ENCODE measurements around the gene CAMTA1.

The CAMTA1 gene

DNA sequence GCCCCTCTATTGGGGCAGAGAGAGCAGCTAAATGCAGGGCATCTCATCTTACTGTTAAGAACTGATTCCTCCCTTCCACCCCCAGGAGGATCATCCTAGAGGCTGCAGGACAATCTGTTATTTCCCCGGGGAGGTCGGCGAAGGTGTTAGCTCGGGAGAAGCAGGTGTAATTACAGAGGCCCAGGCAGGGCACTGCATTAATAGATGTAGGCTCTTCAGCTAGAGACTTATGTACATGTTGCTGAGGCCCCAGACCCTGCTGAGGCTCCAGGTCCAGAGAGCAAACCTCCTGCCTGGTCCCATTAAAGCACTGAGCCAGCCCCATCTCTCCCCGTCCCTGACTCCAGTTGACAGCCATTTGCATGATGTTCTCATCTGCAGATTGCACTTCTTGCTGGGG is 665.6 kb downstream of the CAMTA1 start:
- TF ChIP-seq, protein P1, sequence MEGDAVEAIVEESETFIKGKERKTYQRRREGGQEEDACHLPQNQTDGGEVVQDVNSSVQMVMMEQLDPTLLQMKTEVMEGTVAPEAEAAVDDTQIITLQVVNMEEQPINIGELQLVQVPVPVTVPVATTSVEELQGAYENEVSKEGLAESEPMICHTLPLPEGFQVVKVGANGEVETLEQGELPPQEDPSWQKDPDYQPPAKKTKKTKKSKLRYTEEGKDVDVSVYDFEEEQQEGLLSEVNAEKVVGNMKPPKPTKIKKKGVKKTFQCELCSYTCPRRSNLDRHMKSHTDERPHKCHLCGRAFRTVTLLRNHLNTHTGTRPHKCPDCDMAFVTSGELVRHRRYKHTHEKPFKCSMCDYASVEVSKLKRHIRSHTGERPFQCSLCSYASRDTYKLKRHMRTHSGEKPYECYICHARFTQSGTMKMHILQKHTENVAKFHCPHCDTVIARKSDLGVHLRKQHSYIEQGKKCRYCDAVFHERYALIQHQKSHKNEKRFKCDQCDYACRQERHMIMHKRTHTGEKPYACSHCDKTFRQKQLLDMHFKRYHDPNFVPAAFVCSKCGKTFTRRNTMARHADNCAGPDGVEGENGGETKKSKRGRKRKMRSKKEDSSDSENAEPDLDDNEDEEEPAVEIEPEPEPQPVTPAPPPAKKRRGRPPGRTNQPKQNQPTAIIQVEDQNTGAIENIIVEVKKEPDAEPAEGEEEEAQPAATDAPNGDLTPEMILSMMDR (conservative IDR thresholded peaks at IDR 0.05; ENCODE audit: low read length) = no peak
- DNase-seq (ENCODE audit: low read depth) = no peak
- no peak overlapping the region for H3K4me3 ChIP-seq (ENCODE audit: low read length)

DNA sequence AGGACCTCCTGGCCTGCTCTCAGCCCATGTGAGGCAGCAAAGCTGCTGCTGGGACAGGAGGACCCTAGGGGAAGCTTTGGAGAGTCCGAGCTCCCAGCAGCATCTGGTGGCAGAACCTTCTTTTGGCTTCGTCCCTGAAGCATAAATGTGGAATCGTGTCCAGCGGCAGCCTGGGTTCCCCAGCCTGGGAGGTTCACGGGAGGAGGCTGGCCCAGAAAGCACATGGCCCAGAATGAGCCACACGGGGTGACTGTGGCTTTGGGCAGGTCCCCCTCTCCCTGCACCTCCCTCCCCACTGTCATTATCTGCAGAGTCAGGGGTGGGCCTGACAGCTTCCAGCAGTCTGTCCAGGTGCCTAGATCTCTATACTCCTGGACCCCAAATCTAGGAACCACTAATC is 667.8 kb downstream of the CAMTA1 start:
- DNase-seq (ENCODE audit: low read depth) = no peak
- TF ChIP-seq, protein P1 (conservative IDR thresholded peaks at IDR 0.05; ENCODE audit: low read length) = no peak
- no peak overlapping the region for H3K4me3 ChIP-seq (ENCODE audit: low read length)

DNA sequence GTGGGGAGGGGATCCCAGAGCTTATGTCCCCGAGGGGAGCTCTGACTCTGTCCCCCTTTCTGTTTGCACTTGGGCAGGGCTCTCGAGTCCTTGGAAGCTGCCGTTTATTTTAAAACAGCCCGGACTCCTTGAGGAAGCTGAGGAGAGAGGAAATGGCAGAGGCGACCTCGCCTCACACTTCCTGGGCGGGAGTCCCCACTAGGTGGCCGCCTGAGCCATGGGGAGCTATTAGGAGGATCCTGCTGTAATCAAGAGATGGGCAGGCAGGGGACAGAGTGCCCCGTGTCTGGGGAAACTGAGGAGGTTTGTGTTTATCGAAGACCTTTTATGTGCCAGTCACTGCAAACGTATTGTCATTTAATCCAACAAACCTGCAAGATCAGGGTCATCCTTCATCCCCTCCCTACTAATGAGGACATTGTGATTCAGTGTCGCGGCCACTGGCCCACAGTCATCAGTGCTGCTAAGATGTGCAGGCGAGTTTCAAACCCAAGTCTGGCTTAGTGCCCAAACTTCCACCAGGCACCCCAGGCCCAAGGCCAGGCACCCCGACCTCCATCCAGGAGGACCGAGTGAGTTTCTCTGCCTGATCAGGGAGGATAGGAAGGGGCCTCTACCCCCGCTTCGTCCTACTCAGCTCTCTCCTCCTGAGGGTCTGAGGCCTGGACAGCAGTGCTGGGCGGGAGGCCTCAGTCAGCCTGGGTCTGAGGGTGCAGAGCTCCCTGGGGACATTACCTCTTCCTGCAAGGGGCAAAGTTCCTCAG is 669.0 kb downstream of the CAMTA1 start:
- TF ChIP-seq, protein P1 (conservative IDR thresholded peaks at IDR 0.05; ENCODE audit: low read length) = peak; percentile 59
- no peak overlapping the region for H3K4me3 ChIP-seq (ENCODE audit: low read length)
- peak; percentile 16 for DNase-seq (ENCODE audit: low read depth)

DNA sequence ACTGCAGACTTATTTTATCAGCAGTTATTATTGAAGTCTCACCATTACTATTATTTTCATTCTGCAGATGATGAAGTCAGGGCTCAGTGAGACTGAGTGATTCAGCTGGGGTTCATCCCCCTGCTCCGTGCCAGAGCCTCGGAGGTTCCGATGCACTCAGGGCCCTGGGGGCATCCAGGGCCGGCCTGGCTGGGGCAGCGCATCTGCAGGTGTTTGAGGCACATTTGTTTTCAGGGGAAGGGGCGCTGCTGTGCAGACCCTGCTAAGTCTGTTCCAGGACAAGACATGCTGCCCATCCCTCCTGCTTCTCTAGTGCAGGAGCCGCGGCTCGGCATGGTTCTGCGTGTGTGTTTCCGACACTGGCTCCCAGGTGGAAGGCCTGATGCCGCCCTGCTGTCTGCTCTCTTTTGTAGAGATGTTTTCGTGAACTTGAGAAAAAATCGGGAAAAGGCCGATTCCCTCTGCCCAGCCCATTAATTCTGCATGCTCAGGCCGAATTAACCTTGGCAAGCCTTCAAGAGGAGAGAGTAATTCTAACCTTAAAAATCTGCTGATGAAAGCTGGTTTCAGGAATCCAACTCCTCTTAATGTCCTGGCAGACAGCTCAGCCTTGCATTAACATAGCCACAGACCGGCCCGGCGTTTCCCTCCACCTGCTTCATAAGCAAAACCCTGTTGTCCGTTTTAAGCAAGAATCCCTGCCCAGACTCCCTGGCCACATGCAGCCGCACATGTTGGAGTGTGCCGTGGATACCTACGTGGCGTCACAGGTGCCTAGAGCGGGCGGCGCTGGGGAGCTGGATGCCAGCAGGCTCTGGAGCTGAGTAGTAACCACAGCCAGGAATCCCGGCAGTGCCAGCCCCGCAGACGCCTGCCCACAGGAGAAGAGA is 669.9 kb downstream of the CAMTA1 start:
- peak; percentile 40 for DNase-seq (ENCODE audit: low read depth)
- TF ChIP-seq, protein P1 (conservative IDR thresholded peaks at IDR 0.05; ENCODE audit: low read length) = no peak
- H3K4me3 ChIP-seq (ENCODE audit: low read length) = no peak overlapping the region

DNA sequence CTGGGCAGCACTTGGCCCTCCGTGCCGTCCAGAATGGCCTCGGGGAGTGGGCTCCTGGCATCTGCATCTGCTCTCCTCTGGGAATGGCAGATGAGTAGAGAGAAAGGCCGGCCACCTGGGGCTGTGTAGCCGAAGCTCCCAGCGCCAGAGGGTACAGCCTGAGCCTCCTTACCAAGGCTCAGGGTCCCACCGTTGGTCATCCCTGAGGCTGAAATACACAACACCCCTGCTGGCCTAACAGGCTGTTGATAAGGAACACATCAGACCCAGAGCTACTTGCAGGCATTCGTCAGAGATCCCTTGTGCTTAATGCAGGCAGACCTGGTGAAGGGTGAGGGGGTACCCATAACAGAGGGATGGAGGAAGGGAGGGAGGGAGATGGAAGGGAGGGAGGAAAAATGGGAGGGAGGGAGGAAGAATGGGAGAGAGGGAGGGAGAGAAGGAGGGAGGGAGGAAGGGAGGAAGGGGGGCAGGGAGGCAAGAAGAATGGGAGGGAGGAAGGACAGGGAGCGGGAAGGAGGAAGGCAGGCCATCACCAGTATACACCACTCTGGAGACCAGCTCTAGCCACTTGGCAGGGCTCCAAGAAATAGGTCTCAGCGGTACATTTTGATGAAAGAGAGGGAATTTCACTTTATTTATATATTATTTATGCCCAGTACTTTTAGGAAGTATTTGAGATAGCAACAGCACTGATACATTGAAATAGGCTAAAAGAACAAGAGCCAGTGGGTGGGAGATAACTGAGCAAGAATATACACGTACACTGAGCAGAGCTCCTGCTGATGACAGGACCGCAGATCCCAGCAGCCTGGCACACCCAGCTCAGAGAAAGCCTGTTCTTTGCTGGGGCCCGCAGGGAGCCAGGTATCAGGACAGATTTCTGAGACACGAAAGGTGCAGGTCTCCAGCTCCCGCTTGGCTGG is 670.8 kb downstream of the CAMTA1 start:
- no peak for DNase-seq (ENCODE audit: low read depth)
- TF ChIP-seq, protein P1 (conservative IDR thresholded peaks at IDR 0.05; ENCODE audit: low read length) = no peak
- H3K4me3 ChIP-seq (ENCODE audit: low read length) = no peak overlapping the region

DNA sequence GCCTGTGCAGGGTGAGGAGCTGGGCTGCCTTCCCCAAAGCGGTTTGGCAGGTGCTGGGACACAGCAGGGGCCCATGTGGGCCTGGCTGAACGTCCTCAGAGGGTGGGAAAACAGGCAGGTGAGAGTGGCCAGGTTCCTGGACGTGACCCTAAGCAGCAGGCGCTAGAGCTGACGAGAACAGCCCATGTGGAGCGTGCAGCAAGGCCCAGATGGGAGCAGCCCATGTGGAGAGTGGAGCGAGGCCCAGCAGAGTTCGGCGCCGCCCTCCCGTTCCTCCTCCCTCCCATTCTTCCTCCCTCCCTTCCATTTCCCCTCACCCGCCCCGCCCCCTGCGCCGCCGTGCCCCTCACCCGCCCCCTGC is 671.4 kb downstream of the CAMTA1 start:
- TF ChIP-seq, protein P1 (conservative IDR thresholded peaks at IDR 0.05; ENCODE audit: low read length) = no peak
- no peak for DNase-seq (ENCODE audit: low read depth)
- no peak overlapping the region for H3K4me3 ChIP-seq (ENCODE audit: low read length)
